ENCODE measurements around the gene VWA3B.

- TF ChIP-seq CTCF (IDR thresholded peaks at IDR 0.05) (no peak), ZNF302 (CRISPR knock-in tag; IDR thresholded peaks at IDR 0.05) (no peak), PHF8 (IDR thresholded peaks at IDR 0.05; ENCODE audit: borderline replicate concordance, low read depth) (no peak), POLR2A (IDR thresholded peaks at IDR 0.05; ENCODE audit: low read length) (no peak), SMC3 (IDR thresholded peaks at IDR 0.05) (no peak), MAFK (IDR thresholded peaks at IDR 0.05; ENCODE audit: partially characterized antibody) (no peak), TP53 (CRISPR knock-in tag; IDR thresholded peaks at IDR 0.05) (no peak), SREBF2 (IDR thresholded peaks at IDR 0.05) (no peak), PBX3 (IDR thresholded peaks at IDR 0.05) (no peak), HOXB5 (CRISPR knock-in tag; IDR thresholded peaks at IDR 0.05) (no peak), MYC (IDR thresholded peaks at IDR 0.05; ENCODE audit: borderline replicate concordance, low read length) (no peak), JUN (IDR thresholded peaks at IDR 0.05) (no peak)
- TF ChIP-seq, protein P1, sequence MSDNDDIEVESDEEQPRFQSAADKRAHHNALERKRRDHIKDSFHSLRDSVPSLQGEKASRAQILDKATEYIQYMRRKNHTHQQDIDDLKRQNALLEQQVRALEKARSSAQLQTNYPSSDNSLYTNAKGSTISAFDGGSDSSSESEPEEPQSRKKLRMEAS (IDR thresholded peaks at IDR 0.05) = no peak
These were observed 77.3 kb downstream of the VWA3B start for GRCh38 chr2:98164256-98164655.
